Panc1 (cell line): ENCODE results near the gene TLE1.

Experiments
- SIN3A ChIP-seq: IDR thresholded peaks from 2 replicates; pipeline ENCODE4 v1.6.1; 2012; ENCODE audit warnings: low read depth, mild to moderate bottlenecking, low read length, moderate library complexity, borderline replicate concordance; ENCODE audit not compliant: insufficient read depth
- TCF7L2 ChIP-seq: IDR thresholded peaks from 2 replicates; pipeline ENCODE4 v1.6.1; 2011; ENCODE audit warnings: mild to moderate bottlenecking, low read depth, low read length, inconsistent platforms
- TF ChIP-seq, protein P1 (sequence below): fragments of 450-650 bp; IDR thresholded peaks from 2 replicates; pipeline ENCODE4 v1.5.1; 2017; ENCODE audit warnings: mild to moderate bottlenecking

DNA sequence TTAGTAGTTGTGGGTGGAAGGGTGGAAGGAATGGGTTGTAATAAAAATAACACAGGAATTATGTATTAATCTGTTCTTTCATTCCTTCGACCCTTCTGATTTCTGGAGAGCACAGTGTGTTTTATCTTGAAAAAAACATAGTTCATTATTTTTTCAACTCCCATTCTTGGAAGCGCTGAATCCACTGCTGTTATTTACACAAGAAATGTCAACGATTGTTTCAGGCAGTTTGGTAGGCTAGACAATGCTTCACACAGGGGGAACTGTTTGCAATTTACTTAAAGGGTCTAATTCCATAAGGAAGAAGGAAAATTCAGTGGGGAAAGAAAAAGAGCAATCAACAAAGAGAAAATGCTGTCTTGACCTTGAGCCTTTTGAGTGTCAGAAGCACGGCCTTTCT is 142.9 kb downstream of the TLE1 start:
- TF ChIP-seq, protein P1, sequence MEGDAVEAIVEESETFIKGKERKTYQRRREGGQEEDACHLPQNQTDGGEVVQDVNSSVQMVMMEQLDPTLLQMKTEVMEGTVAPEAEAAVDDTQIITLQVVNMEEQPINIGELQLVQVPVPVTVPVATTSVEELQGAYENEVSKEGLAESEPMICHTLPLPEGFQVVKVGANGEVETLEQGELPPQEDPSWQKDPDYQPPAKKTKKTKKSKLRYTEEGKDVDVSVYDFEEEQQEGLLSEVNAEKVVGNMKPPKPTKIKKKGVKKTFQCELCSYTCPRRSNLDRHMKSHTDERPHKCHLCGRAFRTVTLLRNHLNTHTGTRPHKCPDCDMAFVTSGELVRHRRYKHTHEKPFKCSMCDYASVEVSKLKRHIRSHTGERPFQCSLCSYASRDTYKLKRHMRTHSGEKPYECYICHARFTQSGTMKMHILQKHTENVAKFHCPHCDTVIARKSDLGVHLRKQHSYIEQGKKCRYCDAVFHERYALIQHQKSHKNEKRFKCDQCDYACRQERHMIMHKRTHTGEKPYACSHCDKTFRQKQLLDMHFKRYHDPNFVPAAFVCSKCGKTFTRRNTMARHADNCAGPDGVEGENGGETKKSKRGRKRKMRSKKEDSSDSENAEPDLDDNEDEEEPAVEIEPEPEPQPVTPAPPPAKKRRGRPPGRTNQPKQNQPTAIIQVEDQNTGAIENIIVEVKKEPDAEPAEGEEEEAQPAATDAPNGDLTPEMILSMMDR = no peak
- TF ChIP-seq TCF7L2 (no peak), SIN3A (no peak)
